ENCODE results near the gene LPAR2.
"Not testable (repeated sequence)": the region's sequence is repeated elsewhere in the genome, so short reads cannot be mapped to it uniquely, and the experiment has no call there.

The LPAR2 gene

GRCh38 chr19:19631346-19631745 lies 3.3 kb upstream of the LPAR2 start:
- DNase-seq (ENCODE audit: low spot score) = no peak

GRCh38 chr19:19630426-19630825 lies 2.4 kb upstream of the LPAR2 start:
- no peak for DNase-seq (ENCODE audit: low spot score)

GRCh38 chr19:19630062-19630414 lies 2.0 kb upstream of the LPAR2 start:
- no peak for DNase-seq (ENCODE audit: low spot score)

- no peak for DNase-seq (ENCODE audit: low spot score)
Observed at GRCh38 chr19:19628501-19629134, 598 bp upstream of the LPAR2 start.

- no peak for DNase-seq (ENCODE audit: low spot score)
Observed at GRCh38 chr19:19626516-19627472, 1.2 kb downstream of the LPAR2 start.

- DNase-seq (ENCODE audit: low spot score) = no peak
Observed at GRCh38 chr19:19624032-19624570, 3.9 kb downstream of the LPAR2 start.

- DNase-seq (ENCODE audit: low spot score) = no peak
Observed at GRCh38 chr19:19623383-19623782, 4.6 kb downstream of the LPAR2 start.

GRCh38 chr19:19619849-19620210 lies 8.2 kb downstream of the LPAR2 start:
- no peak for DNase-seq (ENCODE audit: low spot score)

- DNase-seq (ENCODE audit: low spot score) = no peak
Observed at GRCh38 chr19:19619181-19619848, 8.7 kb downstream of the LPAR2 start.

GRCh38 chr19:19618219-19619051 lies 9.6 kb downstream of the LPAR2 start, which contains the start of gene PBX4:
PBX4 (minus strand) TSS chr19:19618687; CDS start chr19:19618629, 58 bp downstream.
- DNase-seq (ENCODE audit: low spot score) = no peak

- DNase-seq (ENCODE audit: low spot score) = no peak
Observed at GRCh38 chr19:19615086-19615485, 12.9 kb downstream of the LPAR2 start.

GRCh38 chr19:19613506-19613905 lies 14.5 kb downstream of the LPAR2 start:
- DNase-seq (ENCODE audit: low spot score) = no peak

GRCh38 chr19:19610376-19611202 lies 17.4 kb downstream of the LPAR2 start:
- DNase-seq (ENCODE audit: low spot score) = no peak

GRCh38 chr19:19606686-19607085 lies 21.3 kb downstream of the LPAR2 start:
- DNase-seq (ENCODE audit: low spot score) = not testable (repeated sequence)

- DNase-seq (ENCODE audit: low spot score) = no peak
Observed at GRCh38 chr19:19606021-19606420, 22.0 kb downstream of the LPAR2 start.

GRCh38 chr19:19602713-19603324 lies 25.2 kb downstream of the LPAR2 start:
- DNase-seq (ENCODE audit: low spot score) = no peak

GRCh38 chr19:19602136-19602712 lies 25.8 kb downstream of the LPAR2 start:
- DNase-seq (ENCODE audit: low spot score) = no peak

GRCh38 chr19:19600793-19601330 lies 27.2 kb downstream of the LPAR2 start:
- DNase-seq (ENCODE audit: low spot score) = no peak

- DNase-seq (ENCODE audit: low spot score) = not testable (repeated sequence)
Observed at GRCh38 chr19:19598728-19599451, 29.1 kb downstream of the LPAR2 start.

Measured in HuH-7 (cell line).